IMR-90 (cell line): Measurements from ENCODE around the gene TRPV4. TPM values are rescaled to one million over a fixed set of nuclear protein-coding genes. Genes with fewer than 3 reads are reported as not detected.

Experiments
- ATAC-seq: fragments of 200-7000 bp; cut with Tn5 transposase; 2 replicates; pipeline ENCODE4 v1.9.1; 2020; ENCODE audit warnings: low read depth, mild to moderate bottlenecking, moderate library complexity
- BruUV-seq: library from RNA; stranded (reverse); fragments of 400-500 nt; replicated peaks from 2 replicates; lab custom pipeline; 2021; lab: Mats Ljungman, UMichigan
- CTCF ChIA-PET: fragments of 300-600 bp; formaldehyde crosslinking; extraction: SDS; loops from one replicate; lab custom pipeline; 2021; ENCODE audit warnings: antibody characterized with exemption; lab: Yijun Ruan, JAX
- POLR2A ChIA-PET: fragments of 300-600 bp; sonication (Branson Sonifier 250); formaldehyde crosslinking; loops from one replicate; lab custom pipeline; 2022; ENCODE audit warnings: antibody characterized with exemption; ENCODE audit not compliant: unreplicated experiment; lab: Charles Lee
- DNase-seq: peaks from one replicate; pipeline ENCODE4 v3.0.0; 2013
- H2AFZ ChIP-seq: replicated peaks from 2 replicates; pipeline ENCODE3; 2013; ENCODE audit warnings: low read length, mild to moderate bottlenecking; ENCODE audit not compliant: poor library complexity
- H2AK5ac ChIP-seq: 2 replicates; pipeline ENCODE4 v1.6.1; 2013; ENCODE audit warnings: low read depth, low read length, inconsistent platforms
- H2AK9ac ChIP-seq: replicated peaks from 2 replicates; pipeline ENCODE3; 2013; ENCODE audit warnings: mild to moderate bottlenecking, low read depth, low read length, moderate library complexity; ENCODE audit not compliant: poor library complexity
- H2BK120ac ChIP-seq: 2 replicates; pipeline ENCODE4 v1.6.1; 2013; ENCODE audit warnings: low read depth, low read length, inconsistent platforms
- H2BK15ac ChIP-seq: 3 replicates; pipeline ENCODE4 v1.6.1; 2013; ENCODE audit warnings: low read depth, low read length, inconsistent platforms
- H2BK20ac ChIP-seq: 2 replicates; pipeline ENCODE4 v1.6.1; 2013; ENCODE audit warnings: low read depth, mild to moderate bottlenecking, inconsistent platforms, low read length, moderate library complexity
- H2BK5ac ChIP-seq: 2 replicates; pipeline ENCODE4 v1.6.1; 2013; ENCODE audit warnings: mild to moderate bottlenecking, low read depth, low read length, inconsistent platforms; ENCODE audit not compliant: poor library complexity, severe bottlenecking
- H3K14ac ChIP-seq: replicated peaks from 2 replicates; pipeline ENCODE4 v1.6.1; 2013; ENCODE audit warnings: low read depth, low read length, inconsistent platforms
- H3K18ac ChIP-seq: 2 replicates; pipeline ENCODE4 v1.6.1; 2013; ENCODE audit warnings: low read depth, low read length, control low read depth
- H3K23ac ChIP-seq: 2 replicates; pipeline ENCODE4 v1.6.1; 2013; ENCODE audit warnings: low read depth, low read length, inconsistent platforms
- H3K27ac ChIP-seq: 2 replicates; pipeline ENCODE4 v1.5.1; 2013; ENCODE audit warnings: mild to moderate bottlenecking, control low read depth, low read length; ENCODE audit not compliant: insufficient read depth
- H3K27me3 ChIP-seq: 2 replicates; pipeline ENCODE4 v1.6.1; 2013; ENCODE audit warnings: low read length; ENCODE audit not compliant: control insufficient read depth, insufficient read depth
- H3K36me3 ChIP-seq: 2 replicates; pipeline ENCODE4 v1.6.1; 2013; ENCODE audit warnings: low read length, mixed read lengths; ENCODE audit not compliant: control insufficient read depth, insufficient read depth
- H3K4ac ChIP-seq: 2 replicates; pipeline ENCODE4 v1.6.1; 2013; ENCODE audit warnings: low read depth, low read length, inconsistent platforms
- H3K4me1 ChIP-seq: 2 replicates; pipeline ENCODE4 v1.6.1; 2013; ENCODE audit warnings: low read length, mixed read lengths; ENCODE audit not compliant: control insufficient read depth, insufficient read depth
- H3K4me2 ChIP-seq: 2 replicates; pipeline ENCODE4 v1.6.1; 2013; ENCODE audit warnings: low read depth, mild to moderate bottlenecking, control low read depth, low read length, moderate library complexity
- H3K4me3 ChIP-seq: 2 replicates; pipeline ENCODE4 v1.5.1; 2013; ENCODE audit warnings: low read depth, mild to moderate bottlenecking, control low read depth, low read length, moderate library complexity; ENCODE audit not compliant: insufficient read depth
- H3K56ac ChIP-seq: 2 replicates; pipeline ENCODE4 v1.6.1; 2013; ENCODE audit warnings: low read length, inconsistent platforms; ENCODE audit not compliant: insufficient read depth; ENCODE audit errors: extremely low read depth
- H3K79me1 ChIP-seq, 2 experiments: 2 replicates each; pipeline ENCODE4 v1.6.1; 2013; ENCODE audit warnings: low read length in 2 of 2, inconsistent platforms in 1 of 2, low read depth in 1 of 2
- H3K9ac ChIP-seq: 2 replicates; pipeline ENCODE4 v1.6.1; 2013; ENCODE audit warnings: low read depth, low read length, control low read depth
- H3K9me1 ChIP-seq: 2 replicates; pipeline ENCODE4 v1.6.1; 2013; ENCODE audit warnings: low read length, inconsistent platforms; ENCODE audit not compliant: insufficient read depth
- H3K9me3 ChIP-seq: 2 replicates; pipeline ENCODE4 v1.6.1; 2013; ENCODE audit warnings: low read length; ENCODE audit not compliant: control insufficient read depth, insufficient read depth
- H4K20me1 ChIP-seq: 2 replicates; pipeline ENCODE4 v1.6.1; 2013; ENCODE audit warnings: low read length, inconsistent platforms; ENCODE audit not compliant: insufficient read depth
- H4K5ac ChIP-seq: 2 replicates; pipeline ENCODE4 v1.6.1; 2013; ENCODE audit warnings: mild to moderate bottlenecking, low read depth, low read length, control low read depth
- H4K8ac ChIP-seq, 2 experiments: 2 replicates each; pipeline ENCODE4 v1.6.1; 2013; ENCODE audit warnings: low read depth in 2 of 2, low read length in 2 of 2, control low read depth in 1 of 2, inconsistent platforms in 1 of 2
- H4K91ac ChIP-seq: 2 replicates; pipeline ENCODE4 v1.6.1; 2013; ENCODE audit warnings: low read depth, low read length, inconsistent platforms; ENCODE audit not compliant: insufficient read depth
- CEBPB ChIP-seq: IDR thresholded peaks from 2 replicates; pipeline ENCODE4 v1.6.1; 2012; ENCODE audit warnings: low read depth, low read length, improper control_type of control experiment
- FOS ChIP-seq: fragments of 150-350 bp; IDR thresholded peaks from 2 replicates; pipeline ENCODE4 v1.6.1; 2016; ENCODE audit warnings: low read depth, low read length
- MXI1 ChIP-seq: IDR thresholded peaks from 2 replicates; pipeline ENCODE4 v1.6.1; 2012; ENCODE audit warnings: low read depth, mild to moderate bottlenecking, low read length, moderate library complexity, borderline replicate concordance
- WGBS, 2 experiments: methylation state at CpG; one replicate each; pipeline versions ENCODE4 v1.1.5 to v1.1.7; 2013; ENCODE audit warnings: missing lambda C conversion rate in 2 of 2; ENCODE audit not compliant: insufficient read length in 1 of 2; ENCODE audit errors: extremely low coverage in 2 of 2; 5-methylcytosine and 5-hydroxymethylcytosine counted together
- dilution Hi-C: fragments of 300-500 bp; cut with HindIII; formaldehyde crosslinking; loops from one replicate; pipeline ENCODE4 v1.14.3; 2018; ENCODE audit warnings: low sequenced_read_pairs; ENCODE audit not compliant: unreplicated experiment
- in situ Hi-C: fragments of 300-500 bp; cut with MboI; formaldehyde crosslinking; loops from 3 replicates; pipeline ENCODE4 v1.14.3; 2019; ENCODE audit warnings: low sequenced_read_pairs, inconsistent platforms, mixed read lengths
- intact Hi-C: fragments of 100-400 bp; cut with micrococcal nuclease; formaldehyde crosslinking; loops from 2 replicates; pipeline ENCODE4 v1.10.0; 2022
- polyA plus RNA-seq, 3 experiments: library from polyadenylated mRNA; depleted of rRNA; stranded (reverse); fragments of >200 nt; gene quantifications; 2 replicates each; pipeline ENCODE4 v1.2.3, GENCODE V29; 2012; ENCODE audit warnings: low replicate concordance in 1 of 3
- total RNA-seq: library from RNA; depleted of rRNA; stranded (reverse); fragments of >200 nt; gene quantifications from 2 replicates; pipeline ENCODE4 v1.2.3, GENCODE V29; 2012

Gene TRPV4
- total and polyA plus RNA-seq, 2 of the 4 experiments (the other 2 are of a cell fraction): 1.1 to 6.1 TPM

- dilution Hi-C loops: no loop called here
- peak overlapping the region; percentile 6; the same call in 1 of the 2 replicates for H3K27ac ChIP-seq
- no peak for ATAC-seq
These were observed 47.7 kb upstream of the TRPV4 start for GRCh38 chr12:109880938-109881337.

More at GRCh38 chr12:109880938-109881337, 47.7 kb upstream of the TRPV4 start:
- peak overlapping the region; percentile 59; the same call in 1 of the 2 replicates for H3K56ac ChIP-seq
- ChIA-PET CTCF (interaction anchor here (0.6 kb wide), 1 partner anchor 29 kb away, joined by 3 read pairs; no protein-coding TSS in a partner anchor), POLR2A (no interaction called here)
- intact Hi-C loops (loop anchor here (1.0 kb wide), 2 partner anchors 28 to 76 kb away; no protein-coding TSS in a partner anchor), in situ Hi-C loops (no loop called here)
- H3K9ac ChIP-seq: peak overlapping the region; percentile 63
- H2BK120ac ChIP-seq: peak overlapping the region; percentile 44; the same call in 1 of the 2 replicates
- peak overlapping the region; percentile 65; the same call in 1 of the 3 replicates for H2BK15ac ChIP-seq
- H3K14ac ChIP-seq: peak overlapping the region; percentile 78; the same call in 1 of the 2 replicates
- H3K36me3 ChIP-seq: no peaks in the 10 kb centered on the region
- H3K79me1 ChIP-seq: peaks cover 25 to 43% of the 10 kb centered on the region in 2 experiments
- H3K4me2 ChIP-seq: peak overlapping the region; percentile 92
- WGBS, 2 experiments: 0% methylated on average over 1 of the region's 9 CpGs; no CpG with 5 or more reads in 1 of the 2 experiments
- H3K27me3 ChIP-seq: no peaks in the 10 kb centered on the region
- H2BK5ac ChIP-seq: peak overlapping the region; percentile 10
- peak overlapping the region; percentile 37; the same call in 1 of the 2 replicates for H4K91ac ChIP-seq
- H4K20me1 ChIP-seq: peaks cover 24% of the 10 kb centered on the region; the same call in 1 of the 2 replicates
- H3K9me3 ChIP-seq: no peaks in the 10 kb centered on the region
- H4K8ac ChIP-seq: peak overlapping the region; percentile 87 to 97
- H2AK9ac ChIP-seq: peak overlapping the region; percentile 89
- TF ChIP-seq CEBPB: no peak
- TF ChIP-seq FOS: no peak
- TF ChIP-seq MXI1: no peak
- BruUV-seq: no TSS peak
- H3K23ac ChIP-seq: peak overlapping the region; percentile 72
- peak overlapping the region; percentile 33; the same call in 1 of the 2 replicates for H4K5ac ChIP-seq
- H3K9me1 ChIP-seq: peaks cover 17% of the 10 kb centered on the region
- H3K18ac ChIP-seq: no peak overlapping the region
- H2AK5ac ChIP-seq: peak overlapping the region; percentile 92
- H3K4me3 ChIP-seq: peak overlapping the region; percentile 56
- H3K4me1 ChIP-seq: peaks cover 10% of the 10 kb centered on the region
- DNase-seq: no peak
- H3K4ac ChIP-seq: peak overlapping the region; percentile 80
- peak overlapping the region; percentile 97 for H2AFZ ChIP-seq
- no peak overlapping the region for H2BK20ac ChIP-seq
